ENCODE results near the gene ATOH8. TPM values are rescaled to one million over a fixed set of nuclear protein-coding genes. Genes with fewer than 3 reads are reported as not detected.

Gene ATOH8
- total RNA-seq, 1 experiment from 2014 or later: 0.81 TPM

GRCh38 chr2:85760872-85761271 is 7.1 kb downstream of the ATOH8 start (continued):
- TF ChIP-seq, protein P1, sequence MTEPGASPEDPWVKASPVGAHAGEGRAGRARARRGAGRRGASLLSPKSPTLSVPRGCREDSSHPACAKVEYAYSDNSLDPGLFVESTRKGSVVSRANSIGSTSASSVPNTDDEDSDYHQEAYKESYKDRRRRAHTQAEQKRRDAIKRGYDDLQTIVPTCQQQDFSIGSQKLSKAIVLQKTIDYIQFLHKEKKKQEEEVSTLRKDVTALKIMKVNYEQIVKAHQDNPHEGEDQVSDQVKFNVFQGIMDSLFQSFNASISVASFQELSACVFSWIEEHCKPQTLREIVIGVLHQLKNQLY (CRISPR knock-in tag; IDR thresholded peaks at IDR 0.05): no peak

DNA sequence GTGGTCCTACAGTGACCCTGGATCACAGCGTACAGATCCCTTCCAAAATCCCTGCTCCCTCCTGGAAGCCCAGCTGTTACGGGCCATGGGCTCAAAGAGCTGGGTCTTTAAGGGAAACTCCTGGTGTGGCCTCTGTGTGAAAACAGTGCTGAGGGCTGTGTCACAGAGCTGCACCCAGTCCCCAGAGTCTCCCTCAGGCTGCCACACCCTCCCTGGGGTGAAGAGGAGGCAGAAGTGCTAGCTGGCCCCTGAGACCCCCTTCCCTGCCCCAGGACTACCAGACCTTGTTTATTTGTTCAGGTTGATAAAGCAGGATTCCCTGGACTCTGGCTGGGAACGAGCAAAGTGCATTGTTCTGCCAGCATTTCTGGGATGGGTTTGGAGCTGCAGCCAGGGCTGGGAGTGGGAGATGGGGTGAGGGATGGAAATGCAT is 7.7 kb downstream of the ATOH8 start:
- peaks cover 53% of the 10 kb centered on the region for H3K27me3 Mint-ChIP-seq (ENCODE audit: low read depth)
- ChIA-PET CTCF (interaction anchor here (0.6 to 8.7 kb wide), 11 partner anchors 8 to 82 kb away, joined by 3 to 64 read pairs (median 4); partner anchors contain the start of gene ATOH8), POLR2A (no interaction called here)
- no peak for DNase-seq (ENCODE audit: low spot score)
- H3K4me1 Mint-ChIP-seq: peaks cover 23% of the 10 kb centered on the region
- H3K4me3 Mint-ChIP-seq: no peak overlapping the region
- TF ChIP-seq ZNF138 (CRISPR knock-in tag; conservative IDR thresholded peaks at IDR 0.05) (no peak), KAT7 (CRISPR knock-in tag; IDR thresholded peaks at IDR 0.05; ENCODE audit: borderline replicate concordance) (no peak), IRF2 (CRISPR knock-in tag; IDR thresholded peaks at IDR 0.05; ENCODE audit: borderline replicate concordance, low read depth) (no peak)
- TF ChIP-seq, protein P2, sequence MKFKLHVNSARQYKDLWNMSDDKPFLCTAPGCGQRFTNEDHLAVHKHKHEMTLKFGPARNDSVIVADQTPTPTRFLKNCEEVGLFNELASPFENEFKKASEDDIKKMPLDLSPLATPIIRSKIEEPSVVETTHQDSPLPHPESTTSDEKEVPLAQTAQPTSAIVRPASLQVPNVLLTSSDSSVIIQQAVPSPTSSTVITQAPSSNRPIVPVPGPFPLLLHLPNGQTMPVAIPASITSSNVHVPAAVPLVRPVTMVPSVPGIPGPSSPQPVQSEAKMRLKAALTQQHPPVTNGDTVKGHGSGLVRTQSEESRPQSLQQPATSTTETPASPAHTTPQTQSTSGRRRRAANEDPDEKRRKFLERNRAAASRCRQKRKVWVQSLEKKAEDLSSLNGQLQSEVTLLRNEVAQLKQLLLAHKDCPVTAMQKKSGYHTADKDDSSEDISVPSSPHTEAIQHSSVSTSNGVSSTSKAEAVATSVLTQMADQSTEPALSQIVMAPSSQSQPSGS (CRISPR knock-in tag; IDR thresholded peaks at IDR 0.05; ENCODE audit: borderline replicate concordance, low read depth): no peak
- TF ChIP-seq, protein P3, sequence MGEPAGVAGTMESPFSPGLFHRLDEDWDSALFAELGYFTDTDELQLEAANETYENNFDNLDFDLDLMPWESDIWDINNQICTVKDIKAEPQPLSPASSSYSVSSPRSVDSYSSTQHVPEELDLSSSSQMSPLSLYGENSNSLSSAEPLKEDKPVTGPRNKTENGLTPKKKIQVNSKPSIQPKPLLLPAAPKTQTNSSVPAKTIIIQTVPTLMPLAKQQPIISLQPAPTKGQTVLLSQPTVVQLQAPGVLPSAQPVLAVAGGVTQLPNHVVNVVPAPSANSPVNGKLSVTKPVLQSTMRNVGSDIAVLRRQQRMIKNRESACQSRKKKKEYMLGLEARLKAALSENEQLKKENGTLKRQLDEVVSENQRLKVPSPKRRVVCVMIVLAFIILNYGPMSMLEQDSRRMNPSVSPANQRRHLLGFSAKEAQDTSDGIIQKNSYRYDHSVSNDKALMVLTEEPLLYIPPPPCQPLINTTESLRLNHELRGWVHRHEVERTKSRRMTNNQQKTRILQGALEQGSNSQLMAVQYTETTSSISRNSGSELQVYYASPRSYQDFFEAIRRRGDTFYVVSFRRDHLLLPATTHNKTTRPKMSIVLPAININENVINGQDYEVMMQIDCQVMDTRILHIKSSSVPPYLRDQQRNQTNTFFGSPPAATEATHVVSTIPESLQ (CRISPR knock-in tag; IDR thresholded peaks at IDR 0.05): no peak
- TF ChIP-seq, protein P4, sequence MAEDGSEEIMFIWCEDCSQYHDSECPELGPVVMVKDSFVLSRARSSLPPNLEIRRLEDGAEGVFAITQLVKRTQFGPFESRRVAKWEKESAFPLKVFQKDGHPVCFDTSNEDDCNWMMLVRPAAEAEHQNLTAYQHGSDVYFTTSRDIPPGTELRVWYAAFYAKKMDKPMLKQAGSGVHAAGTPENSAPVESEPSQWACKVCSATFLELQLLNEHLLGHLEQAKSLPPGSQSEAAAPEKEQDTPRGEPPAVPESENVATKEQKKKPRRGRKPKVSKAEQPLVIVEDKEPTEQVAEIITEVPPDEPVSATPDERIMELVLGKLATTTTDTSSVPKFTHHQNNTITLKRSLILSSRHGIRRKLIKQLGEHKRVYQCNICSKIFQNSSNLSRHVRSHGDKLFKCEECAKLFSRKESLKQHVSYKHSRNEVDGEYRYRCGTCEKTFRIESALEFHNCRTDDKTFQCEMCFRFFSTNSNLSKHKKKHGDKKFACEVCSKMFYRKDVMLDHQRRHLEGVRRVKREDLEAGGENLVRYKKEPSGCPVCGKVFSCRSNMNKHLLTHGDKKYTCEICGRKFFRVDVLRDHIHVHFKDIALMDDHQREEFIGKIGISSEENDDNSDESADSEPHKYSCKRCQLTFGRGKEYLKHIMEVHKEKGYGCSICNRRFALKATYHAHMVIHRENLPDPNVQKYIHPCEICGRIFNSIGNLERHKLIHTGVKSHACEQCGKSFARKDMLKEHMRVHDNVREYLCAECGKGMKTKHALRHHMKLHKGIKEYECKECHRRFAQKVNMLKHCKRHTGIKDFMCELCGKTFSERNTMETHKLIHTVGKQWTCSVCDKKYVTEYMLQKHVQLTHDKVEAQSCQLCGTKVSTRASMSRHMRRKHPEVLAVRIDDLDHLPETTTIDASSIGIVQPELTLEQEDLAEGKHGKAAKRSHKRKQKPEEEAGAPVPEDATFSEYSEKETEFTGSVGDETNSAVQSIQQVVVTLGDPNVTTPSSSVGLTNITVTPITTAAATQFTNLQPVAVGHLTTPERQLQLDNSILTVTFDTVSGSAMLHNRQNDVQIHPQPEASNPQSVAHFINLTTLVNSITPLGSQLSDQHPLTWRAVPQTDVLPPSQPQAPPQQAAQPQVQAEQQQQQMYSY (CRISPR knock-in tag; IDR thresholded peaks at IDR 0.05): no peak
- TF ChIP-seq, protein P5, sequence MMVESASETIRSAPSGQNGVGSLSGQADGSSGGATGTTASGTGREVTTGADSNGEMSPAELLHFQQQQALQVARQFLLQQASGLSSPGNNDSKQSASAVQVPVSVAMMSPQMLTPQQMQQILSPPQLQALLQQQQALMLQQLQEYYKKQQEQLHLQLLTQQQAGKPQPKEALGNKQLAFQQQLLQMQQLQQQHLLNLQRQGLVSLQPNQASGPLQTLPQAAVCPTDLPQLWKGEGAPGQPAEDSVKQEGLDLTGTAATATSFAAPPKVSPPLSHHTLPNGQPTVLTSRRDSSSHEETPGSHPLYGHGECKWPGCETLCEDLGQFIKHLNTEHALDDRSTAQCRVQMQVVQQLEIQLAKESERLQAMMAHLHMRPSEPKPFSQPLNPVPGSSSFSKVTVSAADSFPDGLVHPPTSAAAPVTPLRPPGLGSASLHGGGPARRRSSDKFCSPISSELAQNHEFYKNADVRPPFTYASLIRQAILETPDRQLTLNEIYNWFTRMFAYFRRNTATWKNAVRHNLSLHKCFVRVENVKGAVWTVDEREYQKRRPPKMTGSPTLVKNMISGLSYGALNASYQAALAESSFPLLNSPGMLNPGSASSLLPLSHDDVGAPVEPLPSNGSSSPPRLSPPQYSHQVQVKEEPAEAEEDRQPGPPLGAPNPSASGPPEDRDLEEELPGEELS (CRISPR knock-in tag; IDR thresholded peaks at IDR 0.05): no peak
- TF ChIP-seq, protein P6, sequence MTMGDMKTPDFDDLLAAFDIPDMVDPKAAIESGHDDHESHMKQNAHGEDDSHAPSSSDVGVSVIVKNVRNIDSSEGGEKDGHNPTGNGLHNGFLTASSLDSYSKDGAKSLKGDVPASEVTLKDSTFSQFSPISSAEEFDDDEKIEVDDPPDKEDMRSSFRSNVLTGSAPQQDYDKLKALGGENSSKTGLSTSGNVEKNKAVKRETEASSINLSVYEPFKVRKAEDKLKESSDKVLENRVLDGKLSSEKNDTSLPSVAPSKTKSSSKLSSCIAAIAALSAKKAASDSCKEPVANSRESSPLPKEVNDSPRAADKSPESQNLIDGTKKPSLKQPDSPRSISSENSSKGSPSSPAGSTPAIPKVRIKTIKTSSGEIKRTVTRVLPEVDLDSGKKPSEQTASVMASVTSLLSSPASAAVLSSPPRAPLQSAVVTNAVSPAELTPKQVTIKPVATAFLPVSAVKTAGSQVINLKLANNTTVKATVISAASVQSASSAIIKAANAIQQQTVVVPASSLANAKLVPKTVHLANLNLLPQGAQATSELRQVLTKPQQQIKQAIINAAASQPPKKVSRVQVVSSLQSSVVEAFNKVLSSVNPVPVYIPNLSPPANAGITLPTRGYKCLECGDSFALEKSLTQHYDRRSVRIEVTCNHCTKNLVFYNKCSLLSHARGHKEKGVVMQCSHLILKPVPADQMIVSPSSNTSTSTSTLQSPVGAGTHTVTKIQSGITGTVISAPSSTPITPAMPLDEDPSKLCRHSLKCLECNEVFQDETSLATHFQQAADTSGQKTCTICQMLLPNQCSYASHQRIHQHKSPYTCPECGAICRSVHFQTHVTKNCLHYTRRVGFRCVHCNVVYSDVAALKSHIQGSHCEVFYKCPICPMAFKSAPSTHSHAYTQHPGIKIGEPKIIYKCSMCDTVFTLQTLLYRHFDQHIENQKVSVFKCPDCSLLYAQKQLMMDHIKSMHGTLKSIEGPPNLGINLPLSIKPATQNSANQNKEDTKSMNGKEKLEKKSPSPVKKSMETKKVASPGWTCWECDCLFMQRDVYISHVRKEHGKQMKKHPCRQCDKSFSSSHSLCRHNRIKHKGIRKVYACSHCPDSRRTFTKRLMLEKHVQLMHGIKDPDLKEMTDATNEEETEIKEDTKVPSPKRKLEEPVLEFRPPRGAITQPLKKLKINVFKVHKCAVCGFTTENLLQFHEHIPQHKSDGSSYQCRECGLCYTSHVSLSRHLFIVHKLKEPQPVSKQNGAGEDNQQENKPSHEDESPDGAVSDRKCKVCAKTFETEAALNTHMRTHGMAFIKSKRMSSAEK (CRISPR knock-in tag; IDR thresholded peaks at IDR 0.05; ENCODE audit: borderline replicate concordance): no peak
- no peak overlapping the region for H3K27ac Mint-ChIP-seq
- no peaks in the 10 kb centered on the region for H3K36me3 Mint-ChIP-seq
- ATAC-seq: no peak
- no peaks in the 10 kb centered on the region for H3K9me3 Mint-ChIP-seq
